GM18508 (cell line): ENCODE measurements around the gene ZCCHC2.

Experiments
- ATAC-seq: cut with Tn5 transposase; IDR thresholded peaks from one replicate; pipeline ENCODE4 v1.9.1; 2021; ENCODE audit warnings: moderate number of reproducible peaks; ENCODE audit not compliant: insufficient read depth, unreplicated experiment

Gene ZCCHC2

GRCh38 chr18:62537042-62537894, 14.4 kb downstream of the ZCCHC2 start:
- ATAC-seq, result no peak

- ATAC-seq, result no peak
These were observed 15.1 kb downstream of the ZCCHC2 start for GRCh38 chr18:62537946-62538345.

- ATAC-seq, result no peak
These were observed 16.1 kb downstream of the ZCCHC2 start for GRCh38 chr18:62538881-62539280.

GRCh38 chr18:62539284-62540165, 16.7 kb downstream of the ZCCHC2 start:
- no peak for ATAC-seq

- no peak for ATAC-seq
These were observed 20.2 kb downstream of the ZCCHC2 start for GRCh38 chr18:62543021-62543420.

- ATAC-seq, result no peak
These were observed 22.3 kb downstream of the ZCCHC2 start for GRCh38 chr18:62545098-62545497.

- no peak for ATAC-seq
These were observed 26.9 kb downstream of the ZCCHC2 start for GRCh38 chr18:62549755-62550154.

- ATAC-seq, result no peak
These were observed 27.9 kb downstream of the ZCCHC2 start for GRCh38 chr18:62550746-62551145.

GRCh38 chr18:62551972-62552513, 29.2 kb downstream of the ZCCHC2 start:
- no peak for ATAC-seq

GRCh38 chr18:62554061-62554815, 31.4 kb downstream of the ZCCHC2 start:
- ATAC-seq, result no peak

GRCh38 chr18:62555135-62555534, 32.3 kb downstream of the ZCCHC2 start:
- ATAC-seq, result no peak

GRCh38 chr18:62556397-62556796, 33.6 kb downstream of the ZCCHC2 start:
- ATAC-seq, result no peak

GRCh38 chr18:62558015-62558663, 35.3 kb downstream of the ZCCHC2 start:
- ATAC-seq, result no peak

GRCh38 chr18:62564044-62564443, 41.2 kb downstream of the ZCCHC2 start:
- ATAC-seq, result no peak

- ATAC-seq, result no peak
These were observed 43.4 kb downstream of the ZCCHC2 start for GRCh38 chr18:62566199-62566598.

GRCh38 chr18:62566818-62567217, 44.0 kb downstream of the ZCCHC2 start:
- ATAC-seq, result no peak

GRCh38 chr18:62569081-62569655, 46.3 kb downstream of the ZCCHC2 start:
- ATAC-seq, result no peak

- ATAC-seq, result no peak
These were observed 48.2 kb downstream of the ZCCHC2 start for GRCh38 chr18:62571037-62571436.

GRCh38 chr18:62571648-62572047, 48.8 kb downstream of the ZCCHC2 start:
- no peak for ATAC-seq
